K562 (cell line): Measurements from ENCODE around the gene ARMC7. TPM values are rescaled to one million over a fixed set of nuclear protein-coding genes. Genes with fewer than 3 reads are reported as not detected.

Experiments used
- ETS2 ChIP-seq: IDR thresholded peaks from 2 replicates; pipeline ENCODE4 v1.6.1; 2016; ENCODE audit warnings: borderline replicate concordance, missing genetic modification characterization, mild to moderate bottlenecking, moderate library complexity, missing compliant biosample characterization; ENCODE audit not compliant: poor library complexity, severe bottlenecking
- KDM1A ChIP-seq, 2 experiments: fragments of 450-650 bp; IDR thresholded peaks; 2 replicates each; pipeline ENCODE4 v1.6.1; 2016; ENCODE audit warnings: mild to moderate bottlenecking in 2 of 2
- NONO ChIP-seq, 2 experiments: fragments of 200-400 bp in 1 of 2; fragments of 450-650 bp in 1 of 2; formaldehyde crosslinking in 1 of 2; IDR thresholded peaks; 2 replicates each; pipeline ENCODE4 v1.6.1; 2017; ENCODE audit warnings: low read depth in 2 of 2, mild to moderate bottlenecking in 2 of 2, moderate library complexity in 2 of 2, low read length in 1 of 2
- POLR3G ChIP-seq: IDR thresholded peaks from 2 replicates; pipeline ENCODE4 v1.6.1; 2011; ENCODE audit not compliant: insufficient read length, insufficient replicate concordance; ENCODE audit errors: extremely low read depth
- polyA plus RNA-seq, 8 experiments: library from polyadenylated mRNA; depleted of rRNA in 4 of 8; stranded (reverse) in 5 of 8; unstranded in 3 of 8; fragments of >200 nt; fragmentation: Nextera tagmentation in 2 of 8; fragmentation: Illumina TruSeq in 1 of 8; extraction: Ambion mirVana in 2 of 8; extraction: Trizol in 1 of 8; gene quantifications; 2 replicates each; pipeline versions ENCODE4 v1.2.1 to v1.2.3, GENCODE V29; 2011 to 2014; ENCODE audit warnings: inconsistent platforms in 1 of 8, missing spikeins in 1 of 8
- total RNA-seq, 7 experiments: library from RNA; depleted of rRNA in 6 of 7; stranded (reverse); fragments of >200 nt in 6 of 7; fragmentation: Illumina TruSeq in 2 of 7; extraction: Trizol in 2 of 7; gene quantifications; 2 replicates each; pipeline versions ENCODE4 v1.2.1 to v1.2.3, GENCODE V29; 2011 to 2021; ENCODE audit warnings: low replicate concordance in 1 of 7
- TF ChIP-seq, protein P1 (sequence below): IDR thresholded peaks from 3 replicates; pipeline ENCODE4 v1.6.1; 2011; ENCODE audit warnings: borderline replicate concordance, mild to moderate bottlenecking, moderate library complexity; ENCODE audit not compliant: insufficient read length; ENCODE audit errors: extremely low read depth

The ARMC7 gene
- total and polyA plus RNA-seq, 9 of the 15 experiments (the other 6 are each of a cell fraction or from before 2014, with no cell fraction given) = 1.4 to 15.2 (median 5.9) TPM

DNA sequence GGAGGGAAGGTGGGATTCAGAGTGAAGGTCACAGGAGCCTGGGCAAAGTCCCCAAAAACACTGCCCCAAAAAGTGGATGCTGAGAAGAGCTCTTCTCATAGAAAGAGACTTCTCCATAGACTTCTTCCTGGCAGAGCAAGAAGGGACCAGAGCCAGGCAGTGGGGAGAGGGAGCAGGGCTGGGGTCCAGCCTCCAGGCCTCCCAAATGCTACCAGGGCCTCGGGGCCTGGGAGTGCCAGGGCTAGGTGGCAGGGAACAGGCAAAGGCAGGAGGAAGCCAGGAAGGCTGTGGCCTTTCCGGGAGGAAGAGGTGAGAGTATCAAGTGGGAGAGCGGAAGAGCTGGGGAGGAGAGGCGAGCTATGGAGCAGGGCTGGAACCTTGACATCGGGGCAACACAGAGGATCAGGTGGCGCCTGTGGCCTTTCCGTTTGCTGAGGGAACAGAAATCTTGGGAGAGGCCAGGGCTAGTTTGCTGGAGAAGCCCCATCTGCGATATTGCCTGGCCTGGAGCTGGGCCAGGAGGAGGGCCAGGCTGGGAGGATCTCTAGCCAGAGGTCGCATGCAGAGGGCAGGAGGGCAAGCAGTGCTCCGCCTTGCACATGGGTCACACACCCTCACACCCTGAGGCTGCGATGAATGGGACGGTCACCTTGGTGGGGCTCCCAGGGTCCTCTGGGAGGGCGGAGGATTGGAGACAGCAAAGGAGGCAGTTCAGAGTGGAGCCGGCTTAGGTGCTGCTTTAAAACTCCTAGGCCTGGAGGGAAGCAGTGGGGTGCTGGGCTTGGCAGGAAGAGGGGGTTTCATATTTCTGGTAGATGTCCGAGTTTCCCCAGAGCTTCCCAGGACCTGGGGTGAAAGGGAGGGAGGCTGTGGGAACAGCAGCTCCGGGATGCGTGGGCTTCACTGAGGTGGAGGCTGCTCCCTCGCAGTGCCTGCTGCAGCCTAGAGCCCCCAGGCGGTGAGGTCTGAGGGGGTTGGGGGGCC is 18.6 kb upstream of the ARMC7 start (continued):
- TF ChIP-seq, protein P1, sequence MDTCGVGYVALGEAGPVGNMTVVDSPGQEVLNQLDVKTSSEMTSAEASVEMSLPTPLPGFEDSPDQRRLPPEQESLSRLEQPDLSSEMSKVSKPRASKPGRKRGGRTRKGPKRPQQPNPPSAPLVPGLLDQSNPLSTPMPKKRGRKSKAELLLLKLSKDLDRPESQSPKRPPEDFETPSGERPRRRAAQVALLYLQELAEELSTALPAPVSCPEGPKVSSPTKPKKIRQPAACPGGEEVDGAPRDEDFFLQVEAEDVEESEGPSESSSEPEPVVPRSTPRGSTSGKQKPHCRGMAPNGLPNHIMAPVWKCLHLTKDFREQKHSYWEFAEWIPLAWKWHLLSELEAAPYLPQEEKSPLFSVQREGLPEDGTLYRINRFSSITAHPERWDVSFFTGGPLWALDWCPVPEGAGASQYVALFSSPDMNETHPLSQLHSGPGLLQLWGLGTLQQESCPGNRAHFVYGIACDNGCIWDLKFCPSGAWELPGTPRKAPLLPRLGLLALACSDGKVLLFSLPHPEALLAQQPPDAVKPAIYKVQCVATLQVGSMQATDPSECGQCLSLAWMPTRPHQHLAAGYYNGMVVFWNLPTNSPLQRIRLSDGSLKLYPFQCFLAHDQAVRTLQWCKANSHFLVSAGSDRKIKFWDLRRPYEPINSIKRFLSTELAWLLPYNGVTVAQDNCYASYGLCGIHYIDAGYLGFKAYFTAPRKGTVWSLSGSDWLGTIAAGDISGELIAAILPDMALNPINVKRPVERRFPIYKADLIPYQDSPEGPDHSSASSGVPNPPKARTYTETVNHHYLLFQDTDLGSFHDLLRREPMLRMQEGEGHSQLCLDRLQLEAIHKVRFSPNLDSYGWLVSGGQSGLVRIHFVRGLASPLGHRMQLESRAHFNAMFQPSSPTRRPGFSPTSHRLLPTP = no peak
- no peak for TF ChIP-seq KDM1A (IDR thresholded peaks at IDR 0.05)
- TF ChIP-seq POLR3G = no peak
- TF ChIP-seq NONO (IDR thresholded peaks at IDR 0.05; ENCODE audit: low read depth in 2 of 2, low read length in 1 of 2) = no peak
- no peak for TF ChIP-seq ETS2
- TF ChIP-seq, all 486 proteins: peak for 29
